GM12878 (cell line): ENCODE measurements around the gene ARHGAP22. TPM values are rescaled to one million over a fixed set of nuclear protein-coding genes. Genes with fewer than 3 reads are reported as not detected.

Source experiments
- EGR1 ChIP-seq, 2 experiments: IDR thresholded peaks; 1 replicate in 1 of 2; 2 replicates in 1 of 2; pipeline ENCODE4 v1.6.1; 2011 to 2012; ENCODE audit warnings: low read depth in 2 of 2, low read length in 2 of 2, borderline replicate concordance in 1 of 2, mild to moderate bottlenecking in 1 of 2, moderate library complexity in 1 of 2
- IRF5 ChIP-seq: fragments of 450-650 bp; IDR thresholded peaks from 2 replicates; pipeline ENCODE4 v1.6.1; 2017; ENCODE audit warnings: borderline replicate concordance
- KAT2A ChIP-seq: conservative IDR thresholded peaks from 2 replicates; pipeline ENCODE4 v1.6.1; 2011; ENCODE audit warnings: low read depth, low read length; ENCODE audit not compliant: control insufficient read depth
- NBN ChIP-seq: fragments of 450-650 bp; IDR thresholded peaks from 2 replicates; pipeline ENCODE4 v1.6.1; 2016
- NR2F1 ChIP-seq: fragments of 450-650 bp; conservative IDR thresholded peaks from 2 replicates; pipeline ENCODE4 v1.6.1; 2017; ENCODE audit warnings: mild to moderate bottlenecking
- PAX8 ChIP-seq: fragments of 450-650 bp; IDR thresholded peaks from 2 replicates; pipeline ENCODE4 v1.6.1; 2017; ENCODE audit warnings: mild to moderate bottlenecking, moderate library complexity
- RUNX3 ChIP-seq: IDR thresholded peaks from 2 replicates; pipeline ENCODE4 v1.6.1; 2012; ENCODE audit warnings: low read length, inconsistent platforms
- SMARCA5 ChIP-seq: fragments of 450-650 bp; IDR thresholded peaks from 2 replicates; pipeline ENCODE4 v1.6.1; 2017; ENCODE audit warnings: mild to moderate bottlenecking
- SREBF2 ChIP-seq: IDR thresholded peaks from 2 replicates; pipeline ENCODE4 v1.6.1; 2012; ENCODE audit warnings: mild to moderate bottlenecking, low read length
- STAT3 ChIP-seq: IDR thresholded peaks from 2 replicates; pipeline ENCODE4 v1.6.1; 2011; ENCODE audit warnings: low read depth, low read length, improper control_type of control experiment
- TAF1 ChIP-seq: IDR thresholded peaks from 2 replicates; pipeline ENCODE4 v1.6.1; 2011; ENCODE audit warnings: mild to moderate bottlenecking, low read depth, low read length, borderline replicate concordance
- TCF3 ChIP-seq: IDR thresholded peaks from 2 replicates; pipeline ENCODE4 v1.6.1; 2012; ENCODE audit warnings: low read depth, mild to moderate bottlenecking, low read length, borderline replicate concordance; ENCODE audit not compliant: insufficient read depth
- USF2 ChIP-seq: IDR thresholded peaks from 2 replicates; pipeline ENCODE4 v1.6.1; 2011; ENCODE audit warnings: low read depth, low read length, improper control_type of control experiment, borderline replicate concordance
- YBX1 ChIP-seq: fragments of 450-650 bp; IDR thresholded peaks from 2 replicates; pipeline ENCODE4 v1.6.1; 2016; ENCODE audit warnings: antibody characterized with exemption
- ZBED1 ChIP-seq: IDR thresholded peaks from 2 replicates; pipeline ENCODE4 v1.6.1; 2016; ENCODE audit warnings: borderline replicate concordance
- ZNF274 ChIP-seq: IDR thresholded peaks from one replicate; pipeline ENCODE4 v1.8.0; 2011; ENCODE audit not compliant: insufficient read length, insufficient read depth
- polyA plus RNA-seq, 11 experiments: library from polyadenylated mRNA; depleted of rRNA in 4 of 11; unstranded in 6 of 11; stranded (reverse) in 5 of 11; fragments of >200 nt; fragmentation: Nextera tagmentation in 4 of 11; fragmentation: Illumina TruSeq in 1 of 11; extraction: Ambion mirVana in 4 of 11; extraction: Trizol in 1 of 11; gene quantifications; 1 replicate in 1 of 11; 2 replicates in 10 of 11; pipeline versions ENCODE4 v1.2.1 to v1.2.3, GENCODE V29; 2011 to 2016; ENCODE audit warnings: inconsistent platforms in 2 of 11, missing spikeins in 2 of 11, low read depth in 1 of 11
- total RNA-seq, 4 experiments: library from RNA; depleted of rRNA in 3 of 4; stranded (reverse); fragments of >200 nt in 3 of 4; fragmentation: Illumina TruSeq in 1 of 4; extraction: Trizol in 1 of 4; gene quantifications; 2 replicates each; pipeline versions ENCODE4 v1.2.1 to v1.2.3, GENCODE V29; 2013 to 2021
- TF ChIP-seq, protein P1 (sequence below): fragments of 450-650 bp; IDR thresholded peaks from 2 replicates; pipeline ENCODE4 v1.6.1; 2016; ENCODE audit warnings: mild to moderate bottlenecking, moderate library complexity, borderline replicate concordance
- TF ChIP-seq, protein P2 (sequence below): fragments of 450-650 bp; formaldehyde crosslinking; IDR thresholded peaks from 2 replicates; pipeline ENCODE4 v1.5.0; 2022; ENCODE audit warnings: mild to moderate bottlenecking, missing genetic modification characterization

The ARHGAP22 gene
- total and polyA plus RNA-seq, 10 of the 15 experiments (the other 5 are each of a cell fraction or from before 2014, with no cell fraction given) = 0.07 to 0.61 (median 0.18) TPM; not detected in 5

- no peak for TF ChIP-seq USF2
- no peak for TF ChIP-seq SMARCA5
- TF ChIP-seq, protein P1, sequence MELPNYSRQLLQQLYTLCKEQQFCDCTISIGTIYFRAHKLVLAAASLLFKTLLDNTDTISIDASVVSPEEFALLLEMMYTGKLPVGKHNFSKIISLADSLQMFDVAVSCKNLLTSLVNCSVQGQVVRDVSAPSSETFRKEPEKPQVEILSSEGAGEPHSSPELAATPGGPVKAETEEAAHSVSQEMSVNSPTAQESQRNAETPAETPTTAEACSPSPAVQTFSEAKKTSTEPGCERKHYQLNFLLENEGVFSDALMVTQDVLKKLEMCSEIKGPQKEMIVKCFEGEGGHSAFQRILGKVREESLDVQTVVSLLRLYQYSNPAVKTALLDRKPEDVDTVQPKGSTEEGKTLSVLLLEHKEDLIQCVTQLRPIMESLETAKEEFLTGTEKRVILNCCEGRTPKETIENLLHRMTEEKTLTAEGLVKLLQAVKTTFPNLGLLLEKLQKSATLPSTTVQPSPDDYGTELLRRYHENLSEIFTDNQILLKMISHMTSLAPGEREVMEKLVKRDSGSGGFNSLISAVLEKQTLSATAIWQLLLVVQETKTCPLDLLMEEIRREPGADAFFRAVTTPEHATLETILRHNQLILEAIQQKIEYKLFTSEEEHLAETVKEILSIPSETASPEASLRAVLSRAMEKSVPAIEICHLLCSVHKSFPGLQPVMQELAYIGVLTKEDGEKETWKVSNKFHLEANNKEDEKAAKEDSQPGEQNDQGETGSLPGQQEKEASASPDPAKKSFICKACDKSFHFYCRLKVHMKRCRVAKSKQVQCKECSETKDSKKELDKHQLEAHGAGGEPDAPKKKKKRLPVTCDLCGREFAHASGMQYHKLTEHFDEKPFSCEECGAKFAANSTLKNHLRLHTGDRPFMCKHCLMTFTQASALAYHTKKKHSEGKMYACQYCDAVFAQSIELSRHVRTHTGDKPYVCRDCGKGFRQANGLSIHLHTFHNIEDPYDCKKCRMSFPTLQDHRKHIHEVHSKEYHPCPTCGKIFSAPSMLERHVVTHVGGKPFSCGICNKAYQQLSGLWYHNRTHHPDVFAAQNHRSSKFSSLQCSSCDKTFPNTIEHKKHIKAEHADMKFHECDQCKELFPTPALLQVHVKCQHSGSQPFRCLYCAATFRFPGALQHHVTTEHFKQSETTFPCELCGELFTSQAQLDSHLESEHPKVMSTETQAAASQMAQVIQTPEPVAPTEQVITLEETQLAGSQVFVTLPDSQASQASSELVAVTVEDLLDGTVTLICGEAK = no peak
- TF ChIP-seq TAF1 = no peak
- no peak for TF ChIP-seq ZNF274
- no peak for TF ChIP-seq NR2F1
- TF ChIP-seq SREBF2 = no peak
- no peak for TF ChIP-seq NBN
- TF ChIP-seq TCF3 = no peak
- no peak for TF ChIP-seq RUNX3
- TF ChIP-seq, protein P2, sequence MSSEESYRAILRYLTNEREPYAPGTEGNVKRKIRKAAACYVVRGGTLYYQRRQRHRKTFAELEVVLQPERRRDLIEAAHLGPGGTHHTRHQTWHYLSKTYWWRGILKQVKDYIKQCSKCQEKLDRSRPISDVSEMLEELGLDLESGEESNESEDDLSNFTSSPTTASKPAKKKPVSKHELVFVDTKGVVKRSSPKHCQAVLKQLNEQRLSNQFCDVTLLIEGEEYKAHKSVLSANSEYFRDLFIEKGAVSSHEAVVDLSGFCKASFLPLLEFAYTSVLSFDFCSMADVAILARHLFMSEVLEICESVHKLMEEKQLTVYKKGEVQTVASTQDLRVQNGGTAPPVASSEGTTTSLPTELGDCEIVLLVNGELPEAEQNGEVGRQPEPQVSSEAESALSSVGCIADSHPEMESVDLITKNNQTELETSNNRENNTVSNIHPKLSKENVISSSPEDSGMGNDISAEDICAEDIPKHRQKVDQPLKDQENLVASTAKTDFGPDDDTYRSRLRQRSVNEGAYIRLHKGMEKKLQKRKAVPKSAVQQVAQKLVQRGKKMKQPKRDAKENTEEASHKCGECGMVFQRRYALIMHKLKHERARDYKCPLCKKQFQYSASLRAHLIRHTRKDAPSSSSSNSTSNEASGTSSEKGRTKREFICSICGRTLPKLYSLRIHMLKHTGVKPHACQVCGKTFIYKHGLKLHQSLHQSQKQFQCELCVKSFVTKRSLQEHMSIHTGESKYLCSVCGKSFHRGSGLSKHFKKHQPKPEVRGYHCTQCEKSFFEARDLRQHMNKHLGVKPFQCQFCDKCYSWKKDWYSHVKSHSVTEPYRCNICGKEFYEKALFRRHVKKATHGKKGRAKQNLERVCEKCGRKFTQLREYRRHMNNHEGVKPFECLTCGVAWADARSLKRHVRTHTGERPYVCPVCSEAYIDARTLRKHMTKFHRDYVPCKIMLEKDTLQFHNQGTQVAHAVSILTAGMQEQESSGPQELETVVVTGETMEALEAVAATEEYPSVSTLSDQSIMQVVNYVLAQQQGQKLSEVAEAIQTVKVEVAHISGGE (CRISPR knock-in tag) = no peak
- no peak for TF ChIP-seq STAT3
- no peak for TF ChIP-seq KAT2A
- no peak for TF ChIP-seq IRF5
- no peak for TF ChIP-seq EGR1 (IDR thresholded peaks at IDR 0.05; ENCODE audit: borderline replicate concordance in 1 of 2, low read depth in 2 of 2, low read length in 2 of 2)
- TF ChIP-seq PAX8 = no peak
- TF ChIP-seq YBX1 = no peak
- TF ChIP-seq ZBED1 = no peak
These were observed 102.8 kb downstream of the ARHGAP22 start (continued) for GRCh38 chr10:48501787-48502771.
